ENCODE results near the gene POLG. TPM values are rescaled to one million over a fixed set of nuclear protein-coding genes. Genes with fewer than 3 reads are reported as not detected.

Gene POLG
- total RNA-seq, 1 experiment from 2014 or later = 41.3 TPM

GRCh38 chr15:89326316-89326715 is 8.3 kb downstream of the POLG start:
- no peak for DNase-seq (ENCODE audit: low read depth)

DNA sequence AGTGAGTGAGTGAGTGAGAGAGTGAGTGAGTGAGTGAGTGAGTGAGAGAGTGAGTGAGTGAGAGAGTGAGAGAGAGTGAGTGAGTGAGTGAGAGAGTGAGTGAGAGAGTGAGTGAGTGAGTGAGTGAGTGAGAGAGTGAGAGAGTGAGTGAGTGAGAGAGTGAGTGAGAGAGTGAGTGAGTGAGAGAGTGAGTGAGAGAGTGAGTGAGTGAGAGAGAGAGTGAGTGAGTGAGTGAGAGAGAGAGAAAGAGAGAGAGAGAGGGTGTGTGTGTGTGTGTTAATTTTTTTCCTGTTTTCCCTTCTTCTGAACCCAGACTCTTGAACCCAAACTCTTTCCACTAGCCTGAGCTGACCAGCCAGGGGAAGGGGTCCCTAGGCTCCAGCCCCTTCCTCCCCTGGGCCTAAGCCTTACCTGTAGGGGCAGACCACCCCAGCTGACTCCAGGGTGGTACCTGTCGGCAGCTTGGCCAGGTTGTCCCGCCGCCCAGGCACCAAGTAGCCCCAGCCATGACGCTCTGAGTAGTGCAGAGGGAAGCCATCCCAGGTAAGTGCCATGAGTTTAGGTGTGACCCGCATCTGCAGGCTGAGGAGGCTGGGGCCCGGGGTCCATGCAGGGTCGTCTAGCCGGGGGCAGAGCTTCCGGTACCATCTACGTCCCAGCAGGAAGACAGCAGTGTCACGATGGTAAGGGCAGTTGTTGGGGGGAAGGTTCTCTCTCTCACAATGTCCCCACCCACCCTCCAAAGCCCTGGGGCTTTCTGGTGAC is 9.4 kb downstream of the POLG start:
- no peak for DNase-seq (ENCODE audit: low read depth)

DNA sequence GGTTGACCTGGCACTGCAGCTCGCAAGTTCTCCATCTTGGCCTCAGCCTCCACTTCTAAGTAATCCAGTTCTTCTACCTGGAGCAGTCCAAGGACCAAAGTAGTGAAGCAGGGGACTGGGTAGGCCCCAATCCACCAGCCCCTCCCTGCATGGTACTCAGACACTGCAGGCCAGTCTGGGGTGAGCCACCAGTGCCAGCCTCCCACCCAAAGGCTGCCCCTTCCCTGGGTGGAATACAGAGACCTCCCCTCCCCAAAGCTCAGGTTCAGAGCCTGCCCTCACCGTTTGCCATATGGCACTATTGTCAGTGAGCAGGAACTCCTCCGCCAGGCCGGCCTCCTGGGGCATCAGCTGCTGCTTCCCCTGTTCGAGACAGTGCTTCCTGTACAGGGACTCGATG is 10.8 kb downstream of the POLG start:
- no peak for DNase-seq (ENCODE audit: low read depth)

GRCh38 chr15:89322822-89323221 is 11.8 kb downstream of the POLG start:
- DNase-seq (ENCODE audit: low read depth) = no peak

DNA sequence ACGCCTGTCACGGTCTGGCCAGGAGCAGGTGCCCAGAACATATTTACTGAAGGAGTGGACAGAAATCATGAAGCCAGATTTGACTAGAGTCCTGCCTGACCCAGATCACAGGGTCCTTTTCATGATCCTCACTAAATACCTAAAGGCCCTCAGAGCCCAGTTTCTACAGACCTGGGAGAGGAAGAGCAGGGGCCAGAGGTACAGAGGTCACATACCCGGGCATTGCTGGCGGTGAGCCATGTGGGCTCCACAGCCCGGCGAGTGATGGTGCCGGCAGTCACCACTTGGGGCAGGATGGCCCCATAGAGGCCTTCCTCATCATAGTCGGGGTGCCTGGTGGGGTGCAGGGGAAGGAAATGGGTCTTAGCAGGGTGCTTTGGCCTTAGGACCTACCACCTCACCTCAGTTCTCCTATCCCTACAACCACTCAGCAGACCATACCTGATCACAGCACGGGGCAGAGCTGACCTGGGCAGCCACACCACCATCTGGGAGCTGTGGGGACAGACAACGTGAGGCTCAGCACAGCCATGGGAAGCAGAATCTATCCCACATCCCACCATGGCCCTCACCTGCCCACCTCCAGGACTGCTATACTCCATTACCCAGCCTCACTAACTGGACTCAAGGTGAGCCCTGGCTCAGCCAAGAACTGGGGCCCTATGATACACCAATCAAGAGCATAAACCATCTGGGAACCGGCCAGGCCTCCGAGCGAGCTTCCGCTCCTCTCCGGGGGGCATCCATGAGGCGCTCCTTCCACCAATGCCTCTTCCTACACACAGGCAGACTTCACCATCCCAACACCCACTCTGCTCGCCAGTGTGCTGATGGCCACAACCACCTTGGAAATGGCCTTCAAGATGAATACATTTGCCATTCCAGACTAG is 12.9 kb downstream of the POLG start:
- DNase-seq (ENCODE audit: low read depth) = no peak

DNA sequence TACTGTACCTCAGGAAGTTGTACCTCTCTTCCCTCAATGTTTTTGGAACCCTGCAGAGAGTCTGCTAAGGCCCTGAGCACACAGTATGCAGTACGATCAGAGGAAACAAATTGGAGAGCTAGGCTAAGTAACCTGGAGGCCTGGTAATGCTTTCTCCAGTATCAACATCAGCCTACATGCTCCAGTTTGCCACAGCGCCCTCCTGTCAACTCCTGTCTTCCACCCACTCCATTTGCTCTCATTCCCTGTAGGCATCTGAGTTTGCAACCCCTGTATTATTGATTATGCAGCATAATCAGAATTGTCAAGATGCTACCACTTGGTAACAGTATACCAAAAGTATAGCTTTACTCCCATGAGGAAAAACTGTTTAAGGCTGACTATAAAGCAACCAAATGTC is 14.4 kb downstream of the POLG start:
- no peak for DNase-seq (ENCODE audit: low read depth)

DNA sequence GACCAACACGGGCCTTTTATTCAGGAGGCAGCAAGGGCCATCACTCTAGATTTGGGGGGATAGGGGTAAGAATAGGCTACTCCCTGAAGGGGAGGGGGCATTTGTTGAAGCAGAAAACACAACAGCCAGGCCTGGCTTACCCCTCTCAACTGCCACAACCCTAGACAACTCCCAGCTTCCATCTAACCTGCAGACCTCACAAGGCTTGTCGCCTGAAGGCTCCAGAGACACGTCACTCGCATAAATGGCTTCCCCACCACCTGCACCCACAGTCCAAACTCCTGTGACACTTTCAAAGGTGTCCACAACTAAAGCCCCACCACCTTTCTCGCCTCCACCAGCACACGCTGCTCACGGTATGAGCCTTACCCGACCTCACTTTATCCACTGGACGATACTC is 14.9 kb downstream of the POLG start:
- no peak for DNase-seq (ENCODE audit: low read depth)

DNA sequence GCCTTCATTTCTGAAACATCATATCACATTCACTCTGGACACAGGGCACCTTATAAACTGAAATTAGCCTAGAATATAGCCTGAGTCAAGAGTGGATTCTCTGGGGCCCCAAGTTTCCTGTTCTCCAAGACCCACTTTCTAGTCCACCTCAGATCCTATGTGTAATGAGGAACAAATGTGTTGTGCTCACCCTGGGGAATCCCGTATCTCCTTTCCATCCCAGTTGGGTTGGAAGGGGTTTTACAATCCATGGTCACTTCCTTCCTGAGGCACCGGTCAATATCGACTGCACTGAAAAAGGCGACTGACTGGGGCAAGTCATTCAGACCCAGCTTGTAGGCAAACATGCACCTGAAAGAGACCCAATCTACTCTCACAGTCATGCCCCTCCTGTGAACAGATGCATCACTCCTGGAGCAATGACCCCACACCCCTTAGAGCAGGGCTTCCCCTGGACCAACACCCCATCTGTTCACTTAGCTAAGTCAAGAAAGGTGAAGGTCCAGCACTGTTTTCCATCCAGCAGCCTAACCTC is 17.4 kb downstream of the POLG start:
- DNase-seq (ENCODE audit: low read depth) = no peak

DNA sequence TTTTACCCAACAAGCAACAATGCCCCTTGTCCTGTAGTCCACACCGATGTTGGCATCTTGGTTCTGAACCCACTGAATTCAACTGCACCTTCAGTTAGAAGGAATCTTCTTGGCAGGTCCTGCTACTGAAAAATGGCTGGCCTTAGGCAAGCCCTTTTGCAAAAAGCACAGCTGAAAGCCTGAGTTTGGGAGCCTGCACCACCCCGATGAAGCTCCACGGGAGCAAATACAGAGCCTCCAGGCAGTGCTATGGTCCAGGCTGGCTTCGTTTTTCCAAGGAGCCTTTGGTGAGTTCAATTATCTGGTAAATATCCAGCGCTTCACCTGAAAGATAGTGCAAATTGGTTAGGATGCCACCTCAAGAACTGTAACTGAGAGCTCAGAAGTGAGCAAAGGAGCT is 18.1 kb downstream of the POLG start:
- no peak for DNase-seq (ENCODE audit: low read depth)

DNA sequence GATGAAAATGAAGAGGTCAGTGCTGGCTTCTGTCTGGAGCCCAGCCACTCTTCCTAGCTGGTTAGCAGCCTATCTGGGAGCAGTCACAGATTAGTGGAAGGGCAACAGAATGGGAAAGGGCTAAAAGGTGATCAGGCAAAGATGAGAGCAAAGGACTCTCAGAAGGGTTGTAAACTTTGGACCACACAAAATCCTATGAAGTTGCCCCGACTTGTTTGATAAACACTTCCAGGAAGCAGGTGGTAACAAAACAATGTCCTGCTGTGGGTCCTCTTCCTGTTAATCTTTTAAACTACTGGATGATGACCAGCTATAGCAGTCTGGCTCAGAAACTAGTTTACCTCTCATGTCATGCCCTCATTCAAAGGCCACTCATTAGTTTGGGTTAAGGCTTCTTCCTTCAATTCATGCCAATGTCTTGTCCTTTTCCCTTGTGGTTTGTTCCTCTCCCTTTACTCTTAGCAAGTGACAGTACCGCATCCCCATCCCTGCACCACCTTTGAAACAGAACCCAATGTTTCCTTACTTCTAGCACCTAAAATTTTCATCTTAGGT is 19.2 kb downstream of the POLG start:
- DNase-seq (ENCODE audit: low read depth) = no peak

GRCh38 chr15:89309993-89310392 is 24.6 kb downstream of the POLG start:
- no peak for DNase-seq (ENCODE audit: low read depth)

DNA sequence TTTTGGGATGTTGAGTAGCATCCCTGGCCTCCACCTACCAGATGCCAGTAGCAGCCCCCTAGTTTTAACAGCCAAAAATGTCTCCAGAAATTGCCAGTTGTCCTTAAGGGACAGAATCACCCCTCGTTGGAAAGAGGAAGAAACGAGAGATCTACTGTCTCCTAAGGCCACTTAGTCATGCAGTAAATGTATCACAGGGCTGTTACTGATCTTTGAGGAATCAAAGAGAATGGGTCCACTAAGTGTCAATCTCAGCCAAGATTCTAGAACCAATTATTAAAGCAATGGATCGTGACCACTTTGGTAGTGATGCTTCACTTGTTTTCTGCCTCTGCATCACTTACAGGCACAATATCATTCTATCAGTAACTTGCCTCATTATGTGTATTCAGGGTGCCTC is 26.4 kb downstream of the POLG start:
- DNase-seq (ENCODE audit: low read depth) = no peak

GRCh38 chr15:89307791-89308190 is 26.8 kb downstream of the POLG start:
- DNase-seq (ENCODE audit: low read depth) = no peak

- peak; percentile 24 for DNase-seq (ENCODE audit: low read depth)
Observed at GRCh38 chr15:89307046-89307587, 27.5 kb downstream of the POLG start.

GRCh38 chr15:89305395-89305794 is 29.2 kb downstream of the POLG start:
- no peak for DNase-seq (ENCODE audit: low read depth)

GRCh38 chr15:89303986-89304385 is 30.6 kb downstream of the POLG start:
- no peak for DNase-seq (ENCODE audit: low read depth)

- no peak for DNase-seq (ENCODE audit: low read depth)
Observed at GRCh38 chr15:89301304-89302089, 33.1 kb downstream of the POLG start.

DNA sequence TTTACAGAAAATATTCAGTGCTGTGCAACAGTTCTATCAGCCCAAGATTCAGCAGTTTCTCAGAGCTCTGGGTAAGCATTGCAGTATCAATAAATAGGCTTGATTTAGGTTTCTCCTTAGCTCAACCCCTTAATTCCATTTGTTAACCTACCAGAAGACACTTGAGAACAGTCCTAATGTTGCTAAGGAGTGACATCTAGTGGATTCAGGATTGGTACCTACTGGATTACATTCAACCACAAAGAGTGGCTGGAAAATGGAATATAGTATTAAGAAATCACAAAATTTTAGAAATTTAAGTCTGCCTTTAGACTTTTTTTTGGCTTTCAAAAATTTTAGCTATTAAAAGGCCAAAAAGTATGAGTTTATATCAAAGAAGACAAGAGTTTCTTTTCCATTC is 34.7 kb downstream of the POLG start:
- DNase-seq (ENCODE audit: low read depth) = no peak

DNA sequence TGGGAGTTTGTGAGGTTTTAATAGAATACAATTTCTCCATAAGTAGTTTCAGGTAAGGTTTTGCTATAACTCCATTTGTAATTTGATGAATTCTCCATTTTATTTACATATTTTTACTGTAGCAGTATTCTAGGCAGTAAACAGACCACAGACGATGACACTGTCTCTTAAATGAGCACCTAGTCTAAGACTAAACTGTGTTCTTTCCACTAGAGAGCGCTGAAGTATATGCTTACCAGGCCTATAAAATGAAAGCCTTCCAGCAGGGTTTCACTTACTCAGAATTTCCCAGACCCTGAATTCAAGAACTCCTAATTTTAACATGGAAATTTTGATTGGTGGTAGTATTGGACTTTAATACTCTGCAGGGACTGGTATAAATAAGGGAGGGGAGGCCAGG is 41.6 kb downstream of the POLG start:
- DNase-seq (ENCODE audit: low read depth) = no peak

- DNase-seq (ENCODE audit: low read depth) = no peak
Observed at GRCh38 chr15:89291934-89292438, 42.6 kb downstream of the POLG start.

DNA sequence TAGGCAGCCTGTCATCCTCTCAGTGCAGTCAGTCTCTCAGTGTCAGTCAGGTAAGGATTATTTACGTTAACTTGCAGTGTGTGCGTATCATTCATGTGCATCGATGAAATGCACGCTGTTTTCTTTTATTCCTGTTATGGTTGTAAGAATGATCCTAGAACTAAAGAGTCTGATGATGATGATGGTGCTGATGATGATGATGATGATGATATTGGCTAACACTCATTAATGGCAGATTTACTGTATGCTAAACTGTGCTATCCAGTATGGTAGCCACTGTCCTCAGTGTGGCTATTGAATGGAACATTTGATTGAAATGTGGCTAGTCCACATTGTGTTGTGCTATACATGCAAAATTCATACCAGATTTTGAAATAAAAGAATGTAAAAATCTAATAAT is 51.4 kb downstream of the POLG start:
- no peak for DNase-seq (ENCODE audit: low read depth)

Measured in M059J (cell line).